T-helper 17 cell (primary cell): ENCODE results near the gene PPP4R2. TPM values are rescaled to one million over a fixed set of nuclear protein-coding genes. Genes with fewer than 3 reads are reported as not detected.
A peak's percentile ranks its signal among the peaks of the same experiment; 100 is the strongest.

Experiments used
- ATAC-seq: fragments of 150-1000 bp; cut with Tn5 transposase; 2 replicates; pipeline ENCODE4 v1.10.0; 2021; ENCODE audit warnings: mild to moderate bottlenecking, moderate library complexity
- DNase-seq, 3 donors: peaks; one replicate each; pipeline versions ENCODE4 v3.0.0 to v3.0.0-alpha.2; 2020 to 2021
- H3K9me3 ChIP-seq: one replicate; pipeline ENCODE4 v1.7.0; 2013; ENCODE audit warnings: low read length, mild to moderate bottlenecking; ENCODE audit not compliant: control insufficient read depth, poor library complexity, severe bottlenecking
- H3K27ac Mint-ChIP-seq: one replicate; pipeline ENCODE4 v1.8.0; 2022; ENCODE audit warnings: mild to moderate bottlenecking, moderate library complexity, mixed read lengths
- H3K27me3 Mint-ChIP-seq: one replicate; pipeline ENCODE4 v1.8.0; 2022; ENCODE audit warnings: mixed read lengths
- H3K36me3 Mint-ChIP-seq: one replicate; pipeline ENCODE4 v1.8.0; 2022; ENCODE audit warnings: low read depth, mixed read lengths
- H3K4me1 Mint-ChIP-seq: one replicate; pipeline ENCODE4 v1.8.0; 2022; ENCODE audit warnings: mild to moderate bottlenecking, mixed read lengths
- H3K4me3 Mint-ChIP-seq: one replicate; pipeline ENCODE4 v1.8.0; 2022; ENCODE audit warnings: mild to moderate bottlenecking, moderate library complexity, mixed read lengths
- total RNA-seq, 4 donors: library from RNA in 2 of 4; stranded (reverse) in 2 of 4; gene quantifications; one replicate each; pipeline ENCODE4 v1.2.3 and lab custom pipeline; 2022 to 2026

PPP4R2 gene
- total RNA-seq, 2 donors from 2014 or later, result 60.1 to 65.1 TPM

- Mint-ChIP-seq H3K27ac (peak overlapping the region; percentile 8), H3K36me3 (no peaks in the 10 kb centered on the region), H3K27me3 (peaks cover 37% of the 10 kb centered on the region), H3K4me1 (peaks cover 10% of the 10 kb centered on the region), H3K4me3 (no peak overlapping the region)
- no peak for ATAC-seq
- no peaks in the 10 kb centered on the region for H3K9me3 ChIP-seq
- DNase-seq, result no peak
These were observed 102.3 kb downstream of the PPP4R2 start for GRCh38 chr3:73098873-73099272.

GRCh38 chr3:73100741-73101559 is 104.3 kb downstream of the PPP4R2 start:
- Mint-ChIP-seq H3K36me3 (no peaks in the 10 kb centered on the region), H3K27me3 (peaks cover 28% of the 10 kb centered on the region), H3K4me3 (no peak overlapping the region), H3K27ac (no peak overlapping the region), H3K4me1 (peaks cover 3% of the 10 kb centered on the region)
- DNase-seq (peak; percentile 42 to 68 (median 49)), ATAC-seq (peak; percentile 79)
- H3K9me3 ChIP-seq, result no peaks in the 10 kb centered on the region

- no peak overlapping the region for H3K4me3 Mint-ChIP-seq
- no peaks in the 10 kb centered on the region for H3K36me3 Mint-ChIP-seq
- no peak for DNase-seq
- H3K4me1 Mint-ChIP-seq, result peaks cover 3% of the 10 kb centered on the region
- no peak for ATAC-seq
- no peak overlapping the region for H3K27ac Mint-ChIP-seq
- H3K27me3 Mint-ChIP-seq, result peaks cover 21% of the 10 kb centered on the region
- H3K9me3 ChIP-seq, result no peaks in the 10 kb centered on the region
These were observed 105.3 kb downstream of the PPP4R2 start for GRCh38 chr3:73101881-73102280.

GRCh38 chr3:73107215-73107614 is 110.6 kb downstream of the PPP4R2 start:
- ATAC-seq (no peak), DNase-seq (no peak)
- no peaks in the 10 kb centered on the region for H3K36me3 Mint-ChIP-seq
- no peak overlapping the region for H3K4me3 Mint-ChIP-seq
- no peaks in the 10 kb centered on the region for H3K9me3 ChIP-seq
- H3K27me3 Mint-ChIP-seq, result peaks cover 29% of the 10 kb centered on the region
- no peaks in the 10 kb centered on the region for H3K4me1 Mint-ChIP-seq
- no peak overlapping the region for H3K27ac Mint-ChIP-seq

GRCh38 chr3:73107676-73108187 is 111.1 kb downstream of the PPP4R2 start:
- H3K27me3 Mint-ChIP-seq, result peaks cover 25% of the 10 kb centered on the region
- no peaks in the 10 kb centered on the region for H3K4me1 Mint-ChIP-seq
- no peak for ATAC-seq
- no peaks in the 10 kb centered on the region for H3K36me3 Mint-ChIP-seq
- H3K9me3 ChIP-seq, result no peaks in the 10 kb centered on the region
- DNase-seq, result no peak
- H3K4me3 Mint-ChIP-seq, result no peak overlapping the region
- H3K27ac Mint-ChIP-seq, result no peak overlapping the region

GRCh38 chr3:73108750-73109149 is 112.1 kb downstream of the PPP4R2 start:
- Mint-ChIP-seq H3K4me1 (no peaks in the 10 kb centered on the region), H3K36me3 (no peaks in the 10 kb centered on the region), H3K27me3 (peaks cover 19% of the 10 kb centered on the region), H3K27ac (no peak overlapping the region), H3K4me3 (no peak overlapping the region)
- H3K9me3 ChIP-seq, result no peaks in the 10 kb centered on the region
- no peak for ATAC-seq
- DNase-seq, result no peak

GRCh38 chr3:73110530-73110929 is 113.9 kb downstream of the PPP4R2 start:
- Mint-ChIP-seq H3K36me3 (no peaks in the 10 kb centered on the region), H3K27ac (no peak overlapping the region), H3K27me3 (peaks cover 29% of the 10 kb centered on the region), H3K4me1 (no peaks in the 10 kb centered on the region), H3K4me3 (no peak overlapping the region)
- H3K9me3 ChIP-seq, result no peaks in the 10 kb centered on the region
- no peak for ATAC-seq
- DNase-seq, result no peak

GRCh38 chr3:73114711-73115110 is 118.1 kb downstream of the PPP4R2 start:
- no peaks in the 10 kb centered on the region for H3K9me3 ChIP-seq
- Mint-ChIP-seq H3K27me3 (peaks cover 38% of the 10 kb centered on the region), H3K36me3 (no peaks in the 10 kb centered on the region), H3K27ac (no peak overlapping the region), H3K4me3 (no peak overlapping the region), H3K4me1 (no peaks in the 10 kb centered on the region)
- DNase-seq (no peak), ATAC-seq (no peak)

- H3K9me3 ChIP-seq, result no peaks in the 10 kb centered on the region
- DNase-seq, result no peak
- Mint-ChIP-seq H3K4me1 (no peaks in the 10 kb centered on the region), H3K36me3 (no peaks in the 10 kb centered on the region), H3K27me3 (peaks cover 27% of the 10 kb centered on the region), H3K27ac (no peak overlapping the region), H3K4me3 (no peak overlapping the region)
- no peak for ATAC-seq
These were observed 119.2 kb downstream of the PPP4R2 start for GRCh38 chr3:73115806-73116205.

Other genes with a start within 250 kb of the PPP4R2 start
- 10 to 100 TPM; 14.0 to 15.4 TPM for gene SHQ1, start 148.4 kb upstream of the PPP4R2 start, total RNA-seq
- gene GXYLT2, start 108.8 kb upstream of the PPP4R2 start, total RNA-seq, result under 1 TPM in 1 of 2 donors, not detected in 1; 0.10 TPM
- 10 to 100 TPM; 11.7 to 15.8 TPM for gene EBLN2, start 64.8 kb downstream of the PPP4R2 start, total RNA-seq